Bronchial epithelial cell (primary cell): ENCODE results near the gene TAF3. TPM values are rescaled to one million over a fixed set of nuclear protein-coding genes. Genes with fewer than 3 reads are reported as not detected.

Experiments
- DNase-seq: peaks from one replicate; pipeline ENCODE4 v3.0.0-alpha.2; 2010; ENCODE audit warnings: low read depth
- FAIRE-seq: peaks from 2 replicates; lab custom pipeline; 2011; peaks lifted over from hg19 to GRCh38; lab: Jason Lieb, UNC
- H3K27me3 ChIP-seq: 2 replicates; pipeline ENCODE4 v1.5.1; 2011; ENCODE audit warnings: low read length; ENCODE audit not compliant: control insufficient read depth, insufficient read depth
- H3K36me3 ChIP-seq: 2 replicates; pipeline ENCODE4 v1.5.1; 2011; ENCODE audit warnings: low read length; ENCODE audit not compliant: control insufficient read depth, insufficient read depth
- H3K4me3 ChIP-seq: 2 replicates; pipeline ENCODE4 v1.5.1; 2011; ENCODE audit warnings: mild to moderate bottlenecking, low read depth, low read length, control low read depth
- CTCF ChIP-seq: IDR thresholded peaks from 2 replicates; pipeline ENCODE4 v1.5.1; 2011; ENCODE audit warnings: mild to moderate bottlenecking, moderate library complexity, low read length, control low read depth, inconsistent platforms; ENCODE audit not compliant: insufficient read depth, severe bottlenecking
- total RNA-seq: library from RNA; depleted of rRNA; stranded (reverse); fragments of >200 nt; gene quantifications from 2 replicates; pipeline ENCODE4 v1.2.1, GENCODE V29; 2014

Gene TAF3
- total RNA-seq, 1 donor from 2014 or later = 1.3 TPM

GRCh38 chr10:7913126-7913872 is 95.0 kb downstream of the TAF3 start:
- no peak for TF ChIP-seq CTCF
- DNase-seq (no peak), FAIRE-seq (no peak)
- Histone ChIP-seq H3K27me3 (no peaks in the 10 kb centered on the region), H3K36me3 (no peaks in the 10 kb centered on the region), H3K4me3 (no peak overlapping the region)

GRCh38 chr10:7915923-7916536 is 97.7 kb downstream of the TAF3 start:
- Histone ChIP-seq H3K27me3 (no peaks in the 10 kb centered on the region), H3K36me3 (no peaks in the 10 kb centered on the region), H3K4me3 (no peak overlapping the region)
- DNase-seq (peak; percentile 7), FAIRE-seq (no peak)
- TF ChIP-seq CTCF = no peak

GRCh38 chr10:7917736-7918135 is 99.4 kb downstream of the TAF3 start:
- FAIRE-seq = no peak
- Histone ChIP-seq H3K27me3 (no peaks in the 10 kb centered on the region), H3K4me3 (no peak overlapping the region), H3K36me3 (no peaks in the 10 kb centered on the region)
- no peak for DNase-seq
- TF ChIP-seq CTCF = no peak

GRCh38 chr10:7922707-7923106 is 104.4 kb downstream of the TAF3 start:
- TF ChIP-seq CTCF = no peak
- Histone ChIP-seq H3K4me3 (no peak overlapping the region), H3K27me3 (no peaks in the 10 kb centered on the region), H3K36me3 (no peaks in the 10 kb centered on the region)
- FAIRE-seq = no peak
- no peak for DNase-seq

GRCh38 chr10:7928536-7928935 is 110.2 kb downstream of the TAF3 start:
- Histone ChIP-seq H3K4me3 (no peak overlapping the region), H3K27me3 (no peaks in the 10 kb centered on the region), H3K36me3 (no peaks in the 10 kb centered on the region)
- no peak for TF ChIP-seq CTCF
- no peak for FAIRE-seq
- DNase-seq = no peak
